Jurkat, Clone E6-1 (cell line): ENCODE results near the gene HIF3A.
A peak's percentile ranks its signal among the peaks of the same experiment; 100 is the strongest.

ENCODE experiments used
- DNase-seq: peaks from one replicate; pipeline ENCODE4 v3.0.0-alpha.2; 2011; ENCODE audit warnings: low read depth, low spot score
- H3K4me3 ChIP-seq: 2 replicates; pipeline ENCODE4 v1.5.1; 2011; ENCODE audit warnings: mild to moderate bottlenecking, low read length, control low read depth, moderate library complexity

HIF3A gene

DNA sequence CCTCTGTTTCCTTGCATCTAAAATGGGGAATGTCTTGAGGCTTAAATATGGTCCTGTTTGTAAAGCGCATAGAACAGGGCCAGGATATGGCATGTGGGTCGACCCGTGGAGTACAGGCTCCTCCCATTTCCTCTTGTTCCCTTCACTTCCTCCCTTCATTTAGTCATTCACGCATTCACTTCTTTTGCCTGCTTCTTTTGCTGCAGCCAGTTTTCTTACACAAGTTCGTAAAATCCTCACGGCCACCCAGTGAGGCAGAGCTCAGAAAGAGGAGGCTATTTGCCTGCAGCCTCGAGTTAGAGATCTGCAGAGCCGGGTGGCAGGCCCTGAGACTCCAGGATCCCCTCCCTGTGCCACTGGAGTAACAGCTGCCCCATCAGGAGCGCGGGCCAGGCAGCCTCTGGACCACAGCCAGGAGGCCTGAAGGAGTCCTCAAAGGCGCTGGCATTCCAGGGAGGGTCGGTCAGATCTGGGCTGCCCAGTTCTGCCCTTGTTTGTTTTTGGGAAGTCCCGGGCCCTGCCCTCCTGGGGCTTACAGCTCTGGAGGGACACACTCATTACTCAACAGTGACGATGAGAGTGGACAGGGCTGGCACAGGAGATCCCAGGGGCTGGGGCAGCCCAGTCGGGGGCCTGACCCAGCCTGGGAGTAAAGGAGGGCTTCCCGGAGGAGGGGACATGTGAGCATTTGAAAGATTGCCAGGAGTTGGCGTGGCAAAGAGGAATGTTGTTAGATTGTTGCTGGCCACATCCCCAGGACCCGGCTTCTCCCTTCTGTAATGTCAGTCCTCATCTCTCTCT, 54.6 kb downstream of the HIF3A start:
- H3K4me3 ChIP-seq: no peak overlapping the region
- DNase-seq: peak; percentile 40

DNA sequence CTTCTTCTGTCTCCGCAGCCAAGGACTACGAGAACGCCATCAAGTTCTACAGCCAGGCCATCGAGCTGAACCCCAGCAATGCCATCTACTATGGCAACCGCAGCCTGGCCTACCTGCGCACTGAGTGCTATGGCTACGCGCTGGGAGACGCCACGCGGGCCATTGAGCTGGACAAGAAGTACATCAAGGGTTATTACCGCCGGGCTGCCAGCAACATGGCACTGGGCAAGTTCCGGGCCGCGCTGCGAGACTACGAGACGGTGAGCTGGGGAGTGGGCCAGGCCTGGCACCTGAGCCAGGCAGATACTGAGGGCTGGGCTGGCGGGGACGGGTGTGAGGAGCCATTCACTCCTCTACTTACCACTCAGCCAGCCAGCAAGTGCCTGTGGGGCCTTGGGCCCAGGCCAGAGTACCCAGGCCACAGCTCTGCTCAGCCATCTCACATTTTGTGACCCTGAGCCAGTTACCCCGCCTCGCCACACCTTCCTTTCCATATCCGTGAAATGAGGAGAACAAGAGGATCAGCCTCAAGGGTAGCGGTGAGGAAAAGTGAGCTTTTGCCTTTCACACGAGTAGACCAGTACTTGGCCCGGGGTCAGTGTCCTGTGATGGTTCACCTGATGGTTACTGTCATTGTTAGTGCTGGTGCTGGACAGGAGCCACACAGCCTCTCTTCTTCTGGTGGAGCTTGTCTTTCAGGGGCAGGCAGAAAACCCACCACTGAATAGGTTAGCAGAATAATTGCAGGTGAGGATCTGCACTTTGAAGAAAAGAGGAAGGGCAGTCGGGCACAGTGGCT, 57.1 kb downstream of the HIF3A start:
- H3K4me3 ChIP-seq: no peak overlapping the region
- no peak for DNase-seq

- H3K4me3 ChIP-seq: no peak overlapping the region
- no peak for DNase-seq
Measured at GRCh38 chr19:46355234-46356148, 58.6 kb downstream of the HIF3A start.

- H3K4me3 ChIP-seq: no peak overlapping the region
Measured at GRCh38 chr19:46356149-46357055, 59.6 kb downstream of the HIF3A start.

GRCh38 chr19:46357846-46358583, 61.2 kb downstream of the HIF3A start:
- no peak for DNase-seq
- H3K4me3 ChIP-seq: no peak overlapping the region

More at GRCh38 chr19:46356149-46357055, 59.6 kb downstream of the HIF3A start:
- DNase-seq: no peak

DNA sequence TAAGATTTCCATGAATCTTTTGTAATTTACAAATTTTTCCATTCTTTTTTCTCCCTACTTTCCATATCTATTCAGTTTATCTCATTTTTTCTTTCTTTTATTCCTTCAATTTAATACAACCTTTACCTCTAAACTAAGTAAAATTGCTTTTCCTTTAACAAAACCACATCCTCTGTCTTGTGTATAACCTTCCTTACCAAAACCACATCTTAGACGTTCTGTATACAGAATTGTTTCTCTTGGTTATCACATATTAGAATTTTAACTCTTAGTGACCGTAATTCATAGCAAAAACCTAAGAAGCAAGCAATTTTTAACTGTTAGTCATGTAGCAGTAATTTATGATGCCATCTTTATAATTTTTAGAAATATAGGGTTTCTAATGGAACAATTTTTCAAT, 65.1 kb downstream of the HIF3A start:
- peak; percentile 71 for DNase-seq
- H3K4me3 ChIP-seq: no peak overlapping the region

- H3K4me3 ChIP-seq: no peak overlapping the region
- DNase-seq: no peak
Measured at GRCh38 chr19:46364359-46364758, 67.5 kb downstream of the HIF3A start.

GRCh38 chr19:46365561-46365960, 68.7 kb downstream of the HIF3A start:
- H3K4me3 ChIP-seq: no peak overlapping the region
- DNase-seq: no peak

DNA sequence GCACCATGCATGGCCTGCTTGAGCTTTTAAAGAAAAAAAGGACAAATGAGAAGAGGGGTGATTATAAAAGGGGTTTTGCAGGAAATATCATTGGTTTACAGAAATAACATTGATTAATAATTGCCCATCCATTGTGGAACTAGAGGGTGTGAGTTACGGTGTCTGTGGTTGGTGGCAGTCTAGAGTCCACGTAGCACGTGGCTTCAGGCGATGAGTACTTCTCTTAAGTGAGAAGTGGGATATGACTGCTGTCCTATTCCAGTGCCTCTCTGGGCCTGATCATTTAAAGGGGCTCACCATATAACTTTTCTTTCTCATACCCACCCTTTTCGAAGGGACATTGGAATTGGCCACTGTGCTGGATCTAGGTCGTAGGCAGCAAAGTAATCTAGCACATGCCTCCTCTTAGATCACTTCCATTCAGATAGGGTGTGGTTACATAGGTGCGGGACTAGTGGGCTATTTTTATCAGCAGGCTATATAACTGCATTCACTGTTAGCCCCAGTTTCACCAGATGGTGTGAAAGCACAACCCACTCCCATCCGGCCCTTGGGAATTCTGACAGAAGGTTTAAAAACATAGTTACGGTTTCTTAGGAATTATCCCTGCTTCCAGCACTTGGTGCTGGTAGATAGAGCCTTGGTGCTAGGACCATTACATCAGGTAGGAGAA, 69.9 kb downstream of the HIF3A start:
- no peak for DNase-seq
- H3K4me3 ChIP-seq: no peak overlapping the region

GRCh38 chr19:46367426-46367825, 70.6 kb downstream of the HIF3A start:
- no peak for DNase-seq
- no peak overlapping the region for H3K4me3 ChIP-seq

DNA sequence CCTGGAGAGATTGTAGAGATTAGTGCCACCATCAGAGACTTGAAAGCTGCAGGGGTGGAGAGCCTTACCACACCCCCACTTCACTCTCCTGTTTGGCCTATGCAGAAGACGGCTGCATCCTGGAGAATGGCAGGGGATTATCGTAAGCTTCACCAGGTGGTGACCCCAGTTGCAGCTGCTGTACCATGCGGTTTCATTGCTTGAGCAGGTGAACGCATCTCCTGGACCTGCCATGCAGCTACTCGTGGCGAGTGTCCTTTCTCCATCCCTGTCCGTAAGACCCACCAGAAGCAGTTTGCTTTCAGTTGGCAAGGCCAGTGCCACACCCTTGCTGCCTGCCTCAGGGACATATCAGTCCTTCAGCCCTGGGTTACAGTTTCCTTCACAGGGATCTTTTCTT, 71.3 kb downstream of the HIF3A start:
- no peak for DNase-seq
- no peak overlapping the region for H3K4me3 ChIP-seq

- DNase-seq: no peak
- H3K4me3 ChIP-seq: no peak overlapping the region
Measured at GRCh38 chr19:46369817-46370216, 73.0 kb downstream of the HIF3A start.

DNA sequence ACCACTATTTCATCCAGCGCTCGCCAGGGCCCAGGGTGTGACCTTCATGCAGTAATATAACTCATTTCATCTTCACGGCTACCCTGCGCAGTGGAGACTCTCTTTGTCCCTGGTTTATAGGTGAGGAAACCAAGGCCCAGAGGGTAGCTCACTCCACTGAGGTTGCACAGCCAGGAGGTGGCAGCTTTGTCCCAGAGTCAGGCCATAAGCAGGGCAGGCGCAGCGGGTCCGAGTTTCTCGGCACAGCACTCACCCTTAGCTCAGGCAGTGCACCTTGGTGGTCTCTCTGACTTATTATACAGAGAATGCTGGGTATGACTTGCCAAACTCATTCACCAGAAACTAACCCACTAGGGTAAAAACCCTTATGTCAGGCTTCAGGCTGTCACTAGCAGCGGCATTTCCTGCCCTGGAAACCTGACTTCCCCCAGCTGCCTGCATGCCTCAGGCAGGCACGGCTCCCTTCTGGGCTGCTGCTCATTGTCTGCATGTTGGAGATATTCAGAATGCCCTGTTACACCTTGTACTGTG, 74.6 kb downstream of the HIF3A start:
- DNase-seq: no peak

GRCh38 chr19:46372901-46373490, 76.2 kb downstream of the HIF3A start:
- H3K4me3 ChIP-seq: no peak overlapping the region
- no peak for DNase-seq

More for the DNA sequence above, 74.6 kb downstream of the HIF3A start:
- H3K4me3 ChIP-seq: no peak overlapping the region

GRCh38 chr19:46373491-46374359, 76.9 kb downstream of the HIF3A start:
- no peak for DNase-seq
- no peak overlapping the region for H3K4me3 ChIP-seq
